Neural cell (in vitro differentiated cells): ENCODE data around the gene METTL26. TPM values are rescaled to one million over a fixed set of nuclear protein-coding genes. Genes with fewer than 3 reads are reported as not detected.
A peak's percentile ranks its signal among the peaks of the same experiment; 100 is the strongest.

Source experiments
- H2AFZ ChIP-seq: fragments of 200-600, 300-800 bp; sonication (generic), shearing (Covaris generic); 2 replicates; pipeline ENCODE4 v1.6.0; 2014; ENCODE audit warnings: low read depth, mild to moderate bottlenecking, antibody characterized with exemption, low read length, moderate library complexity
- H3F3A ChIP-seq: fragments of 200-600 bp; shearing (Covaris generic); 2 replicates; pipeline ENCODE4 v1.6.1; 2016; ENCODE audit warnings: mild to moderate bottlenecking, moderate library complexity, mixed read lengths, antibody characterized with exemption, low read length; ENCODE audit not compliant: insufficient read depth, poor library complexity, severe bottlenecking
- H3K27ac ChIP-seq: fragments of 200-600, 300-800 bp; sonication (generic), shearing (Covaris generic); 2 replicates; pipeline ENCODE4 v1.5.1; 2014; ENCODE audit warnings: mild to moderate bottlenecking, low read length, moderate library complexity
- H3K27me3 ChIP-seq: fragments of 300-800, 200-600 bp; sonication (generic), shearing (Covaris generic); 2 replicates; pipeline ENCODE4 v1.6.0; 2014; ENCODE audit warnings: mild to moderate bottlenecking, low read depth, low read length, moderate library complexity; ENCODE audit not compliant: insufficient read depth
- H3K36me3 ChIP-seq: fragments of 300-800, 200-600 bp; sonication (generic), shearing (Covaris generic); 2 replicates; pipeline ENCODE4 v1.5.1; 2014; ENCODE audit warnings: mild to moderate bottlenecking, antibody characterized with exemption, low read length, moderate library complexity; ENCODE audit not compliant: insufficient read depth
- H3K4me2 ChIP-seq: fragments of 300-800, 200-600 bp; sonication (generic), shearing (Covaris generic); 2 replicates; pipeline ENCODE4 v1.6.0; 2014; ENCODE audit warnings: mild to moderate bottlenecking, low read length
- H3K4me3 ChIP-seq: fragments of 300-800, 200-600 bp; sonication (generic), shearing (Covaris generic); 2 replicates; pipeline ENCODE4 v1.5.1; 2014; ENCODE audit warnings: mild to moderate bottlenecking, low read length, moderate library complexity
- H3K79me2 ChIP-seq: fragments of 200-600 bp; shearing (Covaris generic); replicated peaks from 2 replicates; pipeline ENCODE4 v1.6.0; 2014; ENCODE audit warnings: mild to moderate bottlenecking, low read length, moderate library complexity; ENCODE audit not compliant: insufficient read depth
- H3K9ac ChIP-seq: fragments of 300-800, 200-600 bp; sonication (generic), shearing (Covaris generic); 2 replicates; pipeline ENCODE4 v1.6.1; 2016; ENCODE audit warnings: mild to moderate bottlenecking, low read length, mixed read lengths
- H3K9me2 ChIP-seq: fragments of 200-600 bp; shearing (Covaris generic); 2 replicates; pipeline ENCODE4 v1.6.1; 2016; ENCODE audit warnings: mild to moderate bottlenecking, low read length, mixed read lengths; ENCODE audit not compliant: insufficient read depth
- H3K9me3 ChIP-seq: fragments of 200-600, 300-800 bp; sonication (generic), shearing (Covaris generic); 2 replicates; pipeline ENCODE4 v1.6.1; 2016; ENCODE audit warnings: mild to moderate bottlenecking, mixed run types, low read length, moderate library complexity, mixed read lengths
- H4K20me1 ChIP-seq: fragments of 200-600 bp; shearing (Covaris generic); 2 replicates; pipeline ENCODE4 v1.6.1; 2016; ENCODE audit warnings: mild to moderate bottlenecking, mixed run types; ENCODE audit not compliant: insufficient read depth
- CTCF ChIP-seq: fragments of 450-650 bp; IDR thresholded peaks from 2 replicates; pipeline ENCODE4 v1.5.1; 2014; ENCODE audit warnings: antibody characterized with exemption, mild to moderate bottlenecking, moderate library complexity; ENCODE audit not compliant: poor library complexity, severe bottlenecking
- EP300 ChIP-seq: fragments of 450-650 bp; conservative IDR thresholded peaks from 2 replicates; pipeline ENCODE4 v1.6.1; 2014; ENCODE audit warnings: antibody characterized with exemption, mild to moderate bottlenecking, moderate library complexity; ENCODE audit not compliant: poor library complexity, severe bottlenecking
- EZH2 ChIP-seq: fragments of 200-600, 300-800 bp; shearing (Covaris generic), sonication (generic); IDR thresholded peaks from 2 replicates; pipeline ENCODE4 v1.6.1; 2014; ENCODE audit warnings: antibody characterized with exemption, low read length, borderline replicate concordance, mild to moderate bottlenecking; ENCODE audit not compliant: insufficient read depth, poor library complexity, severe bottlenecking
- MXI1 ChIP-seq: fragments of 450-650 bp; conservative IDR thresholded peaks from 2 replicates; pipeline ENCODE4 v1.6.1; 2014; ENCODE audit warnings: antibody characterized with exemption, mild to moderate bottlenecking; ENCODE audit not compliant: poor library complexity, severe bottlenecking
- POLR2AphosphoS5 ChIP-seq: IDR thresholded peaks from 2 replicates; pipeline ENCODE4 v1.6.1; 2012
- RAD21 ChIP-seq: fragments of 450-650 bp; conservative IDR thresholded peaks from 2 replicates; pipeline ENCODE4 v1.6.1; 2014; ENCODE audit warnings: antibody characterized with exemption, mild to moderate bottlenecking, moderate library complexity
- REST ChIP-seq: IDR thresholded peaks from 2 replicates; pipeline ENCODE4 v1.6.1; 2012; ENCODE audit warnings: borderline replicate concordance
- SMC3 ChIP-seq: fragments of 450-650 bp; conservative IDR thresholded peaks from 2 replicates; pipeline ENCODE4 v1.6.1; 2014; ENCODE audit warnings: antibody characterized with exemption, mild to moderate bottlenecking, moderate library complexity; ENCODE audit not compliant: poor library complexity
- TAF1 ChIP-seq: IDR thresholded peaks from 2 replicates; pipeline ENCODE4 v1.6.1; 2012; ENCODE audit warnings: low read depth
- polyA plus RNA-seq: library from polyadenylated mRNA; depleted of rRNA; stranded (reverse); fragments of >200 nt; gene quantifications from 2 replicates; pipeline ENCODE4 v1.2.3, GENCODE V29; 2014

The METTL26 gene
- polyA plus RNA-seq, 1 donor from 2014 or later, result 127 TPM

- Histone ChIP-seq H3K4me2 (no peak overlapping the region), H3K4me3 (peak overlapping the region; percentile 94), H4K20me1 (no peaks in the 10 kb centered on the region), H3K36me3 (no peaks in the 10 kb centered on the region), H3K9me2 (no peaks in the 10 kb centered on the region), H2AFZ (no peak overlapping the region), H3K79me2 (no peaks in the 10 kb centered on the region), H3F3A (no peaks in the 10 kb centered on the region), H3K27me3 (no peaks in the 10 kb centered on the region), H3K27ac (no peak overlapping the region), H3K9me3 (no peaks in the 10 kb centered on the region), H3K9ac (no peak overlapping the region)
- no peak for TF ChIP-seq RAD21
- TF ChIP-seq EZH2, result no peak
- no peak for TF ChIP-seq REST
- no peak for TF ChIP-seq MXI1
- no peak for TF ChIP-seq EP300
Measured at GRCh38 chr16:634996-635395, 1.1 kb downstream of the METTL26 start.

DNA sequence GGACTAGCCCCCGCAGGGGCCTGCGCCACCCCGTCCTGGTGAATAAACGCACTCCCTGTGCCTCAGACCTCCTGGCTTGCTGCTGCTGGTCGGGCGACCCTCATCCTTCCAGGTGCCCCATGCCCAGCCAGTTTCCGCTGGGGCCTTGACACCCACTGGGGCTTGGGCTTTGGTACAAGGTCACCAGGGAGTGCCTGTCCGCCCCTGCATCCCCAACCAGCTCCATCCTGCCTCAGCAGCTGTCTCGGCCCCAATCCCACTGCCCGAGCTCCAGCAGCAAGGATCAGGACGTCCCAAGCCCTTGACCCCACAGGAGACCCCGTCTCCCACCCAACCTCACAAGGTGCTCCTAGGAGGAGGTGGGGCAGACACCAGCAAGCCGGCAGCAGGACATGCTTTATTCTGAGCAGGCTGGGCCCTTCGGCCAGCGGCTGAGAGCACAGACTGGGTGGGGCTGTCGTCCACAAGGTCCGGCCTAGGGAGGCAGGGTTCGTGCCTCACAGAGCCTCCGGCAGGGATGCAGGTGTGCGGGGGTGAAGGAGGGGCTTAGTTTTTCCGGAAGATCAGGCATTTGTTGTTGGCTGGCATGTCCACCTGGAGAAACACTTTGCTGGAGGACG, 1.9 kb downstream of the METTL26 start:
- no peaks in the 10 kb centered on the region for H3K79me2 ChIP-seq
- no peaks in the 10 kb centered on the region for H3K27me3 ChIP-seq
- no peaks in the 10 kb centered on the region for H4K20me1 ChIP-seq
- H3K27ac ChIP-seq, result no peak overlapping the region
- H3K4me3 ChIP-seq, result no peak overlapping the region
- TF ChIP-seq SMC3 (no peak), CTCF (no peak), POLR2AphosphoS5 (no peak), TAF1 (no peak), MXI1 (no peak), EZH2 (no peak)
- H3F3A ChIP-seq, result no peaks in the 10 kb centered on the region
- H3K9me3 ChIP-seq, result no peaks in the 10 kb centered on the region
- H3K36me3 ChIP-seq, result no peaks in the 10 kb centered on the region
- no peak overlapping the region for H2AFZ ChIP-seq
- no peak overlapping the region for H3K9ac ChIP-seq
- no peaks in the 10 kb centered on the region for H3K9me2 ChIP-seq
- no peak overlapping the region for H3K4me2 ChIP-seq
